GM19239 (cell line): Measurements from ENCODE around the gene RIPK4.

Source experiments
- DNase-seq: peaks from one replicate; pipeline ENCODE4 v3.0.0; 2011; ENCODE audit warnings: low spot score; ENCODE audit not compliant: insufficient read length
- FAIRE-seq: peaks from 2 replicates; lab custom pipeline; 2011; peaks lifted over from hg19 to GRCh38; lab: Jason Lieb, UNC

RIPK4 gene

GRCh38 chr21:41766883-41767605, at the start of gene RIPK4:
Gene RIPK4 (minus strand): TSS chr21:41767052. CDS start chr21:41767041, 11 bp downstream.
- DNase-seq (peak; percentile 73), FAIRE-seq (no peak)

- DNase-seq (no peak), FAIRE-seq (no peak)
Measured at GRCh38 chr21:41815652-41816582, 49.1 kb upstream of the RIPK4 start.

- FAIRE-seq = no peak
- DNase-seq = no peak
Measured at GRCh38 chr21:41813226-41813625, 46.4 kb upstream of the RIPK4 start.

GRCh38 chr21:41812679-41813078, 45.8 kb upstream of the RIPK4 start:
- FAIRE-seq (no peak), DNase-seq (no peak)

- FAIRE-seq (no peak), DNase-seq (no peak)
Measured at GRCh38 chr21:41810597-41810932, 43.7 kb upstream of the RIPK4 start.

- FAIRE-seq (no peak), DNase-seq (no peak)
Measured at GRCh38 chr21:41809891-41810596, 43.2 kb upstream of the RIPK4 start.

GRCh38 chr21:41808846-41809245, 42.0 kb upstream of the RIPK4 start:
- DNase-seq (no peak), FAIRE-seq (no peak)

GRCh38 chr21:41808094-41808493, 41.2 kb upstream of the RIPK4 start:
- no peak for FAIRE-seq
- no peak for DNase-seq

- DNase-seq = no peak
- FAIRE-seq = no peak
Measured at GRCh38 chr21:41806773-41807172, 39.9 kb upstream of the RIPK4 start.

GRCh38 chr21:41805643-41806042, 38.8 kb upstream of the RIPK4 start:
- no peak for DNase-seq
- FAIRE-seq = no peak

- no peak for FAIRE-seq
- DNase-seq = no peak
Measured at GRCh38 chr21:41805038-41805437, 38.2 kb upstream of the RIPK4 start.

- DNase-seq (no peak), FAIRE-seq (no peak)
Measured at GRCh38 chr21:41804381-41804780, 37.5 kb upstream of the RIPK4 start.

GRCh38 chr21:41803316-41803715, 36.5 kb upstream of the RIPK4 start:
- no peak for DNase-seq
- no peak for FAIRE-seq

GRCh38 chr21:41802684-41803083, 35.8 kb upstream of the RIPK4 start:
- DNase-seq (no peak), FAIRE-seq (no peak)

- no peak for FAIRE-seq
- DNase-seq = no peak
Measured at GRCh38 chr21:41802198-41802584, 35.3 kb upstream of the RIPK4 start.

- DNase-seq (no peak), FAIRE-seq (no peak)
Measured at GRCh38 chr21:41801321-41802197, 34.7 kb upstream of the RIPK4 start.

- no peak for DNase-seq
- FAIRE-seq = no peak
Measured at GRCh38 chr21:41800425-41801320, 33.8 kb upstream of the RIPK4 start.

- DNase-seq = no peak
Measured at GRCh38 chr21:41799763-41800162, 32.9 kb upstream of the RIPK4 start.

GRCh38 chr21:41798326-41798725, 31.5 kb upstream of the RIPK4 start:
- FAIRE-seq (no peak), DNase-seq (no peak)

More at GRCh38 chr21:41799763-41800162, 32.9 kb upstream of the RIPK4 start:
- FAIRE-seq = no peak
